GM19452 (cell line): Measurements from ENCODE around the gene FANK1.
"Not testable (repeated sequence)": the region's sequence is repeated elsewhere in the genome, so short reads cannot be mapped to it uniquely, and the experiment has no call there.

Experiments used
- ATAC-seq: cut with Tn5 transposase; IDR thresholded peaks from one replicate; pipeline ENCODE4 v1.9.1; 2021; ENCODE audit not compliant: unreplicated experiment

The FANK1 gene

DNA sequence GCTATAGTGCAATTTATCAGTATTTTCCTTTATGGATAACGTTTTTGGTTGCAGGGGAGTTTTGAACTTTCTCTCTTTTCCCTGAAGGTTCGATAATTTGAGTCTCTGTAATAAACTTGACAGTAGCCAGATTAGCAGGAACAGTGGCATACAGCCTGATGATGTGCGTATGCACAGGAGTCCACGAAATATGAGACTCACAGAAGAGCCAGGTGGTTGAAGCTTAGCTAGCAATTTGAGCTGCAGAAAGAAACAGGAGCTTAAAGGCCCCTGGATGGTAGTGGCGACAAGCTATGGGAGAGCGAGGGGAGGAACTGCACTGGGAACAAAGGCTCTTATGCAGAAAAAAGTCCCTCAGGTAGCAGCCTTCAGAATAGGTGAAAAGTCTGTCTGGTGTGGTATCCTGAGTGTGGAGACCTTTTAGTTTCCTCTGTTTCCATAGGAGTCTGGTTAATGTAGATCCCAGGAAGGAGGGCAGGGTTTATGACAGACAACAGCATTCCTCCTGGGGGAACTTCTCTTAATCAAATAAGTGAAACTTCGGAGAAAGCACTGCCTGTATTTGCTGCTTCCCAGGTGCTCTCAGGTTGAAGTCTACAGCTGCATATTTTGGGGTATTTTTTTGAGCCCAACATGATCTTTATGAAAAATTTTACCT, 32.7 kb downstream of the FANK1 start:
- ATAC-seq: no peak

DNA sequence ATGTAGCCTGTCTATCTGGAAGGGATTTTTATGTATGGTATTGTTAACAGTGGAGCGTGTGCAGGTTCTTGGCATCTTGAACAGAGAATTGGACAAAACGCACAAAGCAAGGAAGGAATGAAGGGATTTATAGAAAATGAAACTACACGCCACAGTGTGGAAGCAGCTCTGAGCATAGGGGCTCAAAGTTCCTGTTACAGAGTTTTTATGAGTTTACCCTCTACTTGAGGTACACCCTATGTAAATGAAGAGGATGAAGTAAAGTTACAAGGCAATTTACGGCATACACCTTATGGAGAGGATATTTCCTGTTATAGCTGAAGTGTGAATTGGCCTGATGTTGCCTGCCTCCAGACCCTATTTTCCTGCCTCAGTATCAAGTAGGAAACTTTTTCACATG, 33.3 kb downstream of the FANK1 start:
- no peak for ATAC-seq

DNA sequence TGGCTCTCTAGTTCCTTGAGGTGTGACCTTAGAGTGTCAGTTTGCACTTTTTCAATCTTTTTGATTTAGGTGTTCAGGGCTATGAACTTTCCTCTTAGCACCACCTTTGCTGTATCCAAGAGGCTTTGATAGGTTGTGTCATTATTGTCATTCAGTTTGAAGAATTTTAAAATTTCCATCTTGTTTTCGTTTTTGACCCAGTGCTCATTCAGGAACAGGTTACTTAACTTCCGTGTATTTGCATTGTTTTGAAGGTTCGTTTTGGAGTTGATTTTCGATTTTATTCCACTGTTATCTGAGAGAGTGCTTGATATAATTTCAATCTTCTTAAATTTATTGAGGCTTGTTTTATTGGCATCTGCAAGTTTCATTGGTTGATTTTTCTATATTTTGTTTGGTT, 37.3 kb downstream of the FANK1 start:
- no peak for ATAC-seq

DNA sequence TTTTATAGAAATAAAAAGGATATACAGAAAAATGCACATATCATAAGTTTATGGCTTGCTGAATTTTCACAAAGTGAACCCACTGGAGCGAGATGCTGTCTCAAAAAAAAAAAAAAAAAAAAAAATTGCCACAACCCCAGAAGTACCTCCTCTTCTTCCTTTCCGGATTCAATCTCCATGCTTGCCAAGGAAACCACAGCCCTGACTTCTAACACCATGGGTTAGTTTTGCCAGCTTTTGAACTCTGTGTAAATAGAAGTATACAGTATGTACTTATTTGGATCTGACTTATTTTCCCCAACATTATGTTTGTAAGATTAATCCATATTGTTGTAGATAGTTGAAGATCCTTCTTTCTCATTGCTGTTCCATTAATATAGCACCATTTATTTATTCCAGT, 40.0 kb downstream of the FANK1 start:
- no peak for ATAC-seq

DNA sequence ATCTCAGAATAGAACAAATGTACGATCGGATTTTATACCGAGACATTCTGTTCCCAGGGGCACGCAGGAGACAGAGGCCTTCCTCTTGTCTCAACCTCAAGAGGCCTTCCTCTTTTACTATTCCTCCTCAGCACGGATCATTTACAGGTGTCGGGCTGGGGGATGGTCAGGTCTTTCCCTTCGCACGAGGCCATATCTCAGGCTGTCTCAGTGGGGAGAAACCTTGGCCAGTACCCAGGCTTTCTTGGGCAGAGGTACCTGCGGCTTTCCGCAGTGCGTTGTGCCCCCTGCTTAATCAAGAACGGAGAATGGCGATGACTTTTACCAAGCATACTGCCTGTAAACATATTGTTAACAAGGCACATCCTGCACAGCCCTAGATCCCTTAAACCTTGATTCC, 44.2 kb downstream of the FANK1 start:
- no peak for ATAC-seq

DNA sequence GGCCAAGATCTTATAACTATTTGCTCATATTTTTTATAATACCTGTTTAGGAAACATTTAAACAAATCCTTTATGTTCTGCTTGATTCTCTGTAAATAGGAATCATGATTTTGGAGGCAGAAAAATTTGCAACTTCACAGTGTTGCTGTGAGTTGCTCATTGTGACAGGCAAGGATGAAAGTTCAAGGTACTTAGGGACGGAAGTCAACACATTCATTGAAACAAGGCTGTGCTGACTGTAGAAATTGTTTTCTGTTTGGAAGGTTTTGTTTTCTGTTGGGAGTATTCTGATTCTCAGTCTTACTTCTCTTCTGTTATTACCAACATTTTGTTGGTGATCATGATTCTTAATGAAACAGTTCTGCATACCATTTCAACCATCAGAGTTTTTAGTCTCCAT, 54.9 kb downstream of the FANK1 start:
- ATAC-seq: no peak

DNA sequence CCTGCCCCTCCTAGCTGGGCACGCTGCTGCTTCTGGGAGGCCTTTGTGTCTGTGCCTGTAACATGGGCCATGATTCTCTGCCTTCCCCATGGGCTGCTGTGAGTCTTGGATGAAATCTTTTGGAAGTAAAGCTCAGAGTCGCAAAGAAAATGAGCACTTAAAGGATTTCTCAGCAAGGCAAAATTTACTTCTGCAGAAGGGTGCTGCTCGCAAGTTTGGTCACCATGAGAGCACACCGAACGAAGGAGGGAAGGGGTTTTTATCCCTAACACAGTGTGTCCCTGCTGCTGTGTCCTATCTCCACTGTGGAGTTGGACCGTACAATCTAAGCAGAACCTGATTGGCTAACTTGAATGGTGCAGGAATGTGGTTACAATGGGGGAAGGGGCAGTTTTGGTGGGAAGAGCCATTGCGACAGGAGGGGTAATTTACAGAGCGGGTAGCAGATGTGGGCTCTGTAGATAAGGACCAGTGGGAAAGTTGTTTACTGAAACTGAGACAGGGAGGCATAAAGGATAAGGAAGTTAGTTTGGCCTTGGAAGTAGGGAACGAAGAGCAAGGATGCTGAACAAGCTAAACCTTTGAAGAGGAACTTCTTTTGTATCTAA, 57.5 kb downstream of the FANK1 start:
- no peak for ATAC-seq

DNA sequence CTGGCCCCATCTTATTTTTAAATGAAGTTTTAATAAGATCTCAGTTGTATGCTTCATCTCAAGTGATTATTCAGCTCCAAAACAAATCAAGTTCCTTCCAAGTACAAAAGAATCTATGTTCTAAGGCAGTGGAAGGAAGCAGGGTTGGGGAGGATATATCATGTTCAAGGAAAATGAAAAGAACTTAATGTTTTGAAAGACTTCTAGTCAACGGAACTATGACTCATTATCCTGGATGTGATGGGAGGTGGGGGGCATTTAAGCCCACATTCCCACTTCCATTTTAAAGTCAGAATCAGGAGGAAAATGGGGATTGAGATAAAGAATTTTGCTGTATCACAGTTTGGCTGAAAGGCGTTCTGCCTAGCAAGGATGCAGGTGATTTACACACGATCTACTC, 59.4 kb downstream of the FANK1 start:
- ATAC-seq: no peak

DNA sequence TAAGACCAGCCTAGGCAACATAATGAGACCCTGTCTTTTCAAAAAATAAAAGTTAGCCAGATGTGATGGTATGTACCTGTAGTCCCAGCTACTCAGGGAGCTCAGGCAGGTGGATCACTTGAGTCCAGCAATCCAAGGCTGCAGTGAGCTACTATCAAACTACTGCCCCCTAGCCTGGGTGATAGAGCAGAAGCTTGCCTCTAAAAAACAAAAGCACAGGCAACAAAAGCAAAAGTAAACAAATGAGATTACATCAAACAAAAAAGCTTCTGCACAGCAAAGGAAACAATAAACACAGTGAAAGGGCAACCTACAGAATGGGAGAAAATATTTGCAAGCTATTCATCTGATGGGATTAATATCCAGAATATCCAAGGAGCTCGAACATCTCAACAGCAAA, 65.4 kb downstream of the FANK1 start:
- no peak for ATAC-seq

DNA sequence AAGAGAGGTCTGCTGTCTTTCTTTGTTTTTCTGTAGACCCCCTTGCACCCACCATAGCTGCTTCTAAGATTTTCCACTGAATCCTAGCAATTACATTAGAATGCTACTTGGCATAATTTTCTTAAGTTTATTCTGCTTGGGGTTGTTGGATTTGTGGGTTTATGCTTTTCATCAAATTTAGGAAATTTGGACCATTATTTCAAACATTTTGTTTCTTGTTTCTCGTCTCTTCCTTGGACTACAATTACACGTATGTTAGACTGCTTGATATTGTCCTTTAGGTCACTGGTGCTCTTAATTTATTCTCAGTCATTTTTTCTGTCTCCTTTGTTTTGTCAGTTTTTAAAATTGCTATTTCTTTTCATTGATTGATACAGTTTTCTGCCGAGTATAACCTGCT, 65.8 kb downstream of the FANK1 start:
- ATAC-seq: no peak

DNA sequence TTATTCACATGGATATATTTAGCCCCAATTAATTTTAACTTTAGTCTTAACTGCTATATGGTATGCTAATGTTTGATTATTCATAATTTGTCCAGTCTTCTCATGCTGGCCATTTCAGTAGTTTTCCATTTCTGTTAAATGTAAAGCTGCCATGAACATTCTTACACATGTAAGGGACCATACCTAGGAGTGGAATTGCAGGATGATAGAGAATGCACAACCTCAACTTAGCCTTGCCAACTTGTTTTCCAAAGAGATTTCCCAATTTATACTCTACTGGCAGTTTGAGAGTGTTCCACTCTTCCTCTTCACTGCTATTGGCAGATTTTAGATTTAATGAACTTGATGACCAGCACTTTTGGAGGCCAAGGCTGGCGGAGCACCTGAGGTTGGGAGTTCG, 68.2 kb downstream of the FANK1 start:
- no peak for ATAC-seq

DNA sequence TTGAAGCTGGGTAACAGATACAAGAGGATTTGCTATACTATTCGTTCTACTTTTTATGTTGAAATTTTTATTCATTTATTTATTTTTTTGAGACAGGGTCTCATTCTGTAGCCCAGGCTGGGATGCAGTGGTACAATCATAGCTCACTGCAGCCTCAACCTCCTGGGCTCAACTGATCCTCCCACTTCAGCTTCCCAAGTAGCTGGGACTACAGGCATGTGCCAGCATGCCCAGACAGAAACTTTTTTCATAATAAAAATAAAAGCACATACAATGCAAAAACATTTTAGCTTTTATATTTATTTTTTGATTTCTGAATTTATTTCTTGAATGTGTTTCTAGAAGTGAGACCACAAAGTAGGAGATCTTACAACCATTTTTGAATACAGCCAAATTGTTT, 71.2 kb downstream of the FANK1 start:
- no peak for ATAC-seq

DNA sequence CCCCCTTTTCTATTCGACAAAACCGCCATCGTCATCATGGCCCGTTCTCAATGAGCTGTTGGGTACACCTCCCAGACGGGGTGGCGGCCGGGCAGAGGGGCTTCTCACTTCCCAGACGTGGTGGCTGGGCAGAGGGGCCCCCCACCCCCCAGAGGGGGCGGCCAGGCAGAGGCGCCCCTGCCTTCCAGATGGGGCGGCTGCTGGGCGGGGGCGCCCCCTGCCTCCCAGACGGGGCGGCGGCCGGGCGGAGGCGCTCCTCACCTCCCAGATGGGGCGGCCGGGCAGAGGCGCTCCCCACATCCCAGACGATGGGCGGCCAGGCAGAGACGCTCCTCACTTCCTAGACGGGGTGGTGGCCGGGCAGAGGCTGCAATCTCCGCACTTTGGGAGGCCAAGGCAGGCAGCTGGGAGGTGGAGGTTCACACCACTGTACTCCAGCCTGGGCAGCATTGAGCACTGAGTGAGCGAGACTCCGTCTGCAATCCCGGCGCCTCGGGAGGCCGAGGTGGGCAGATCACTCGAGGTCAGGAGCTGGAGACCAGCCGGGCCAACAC, 73.8 kb downstream of the FANK1 start:
- ATAC-seq: not testable (repeated sequence)

DNA sequence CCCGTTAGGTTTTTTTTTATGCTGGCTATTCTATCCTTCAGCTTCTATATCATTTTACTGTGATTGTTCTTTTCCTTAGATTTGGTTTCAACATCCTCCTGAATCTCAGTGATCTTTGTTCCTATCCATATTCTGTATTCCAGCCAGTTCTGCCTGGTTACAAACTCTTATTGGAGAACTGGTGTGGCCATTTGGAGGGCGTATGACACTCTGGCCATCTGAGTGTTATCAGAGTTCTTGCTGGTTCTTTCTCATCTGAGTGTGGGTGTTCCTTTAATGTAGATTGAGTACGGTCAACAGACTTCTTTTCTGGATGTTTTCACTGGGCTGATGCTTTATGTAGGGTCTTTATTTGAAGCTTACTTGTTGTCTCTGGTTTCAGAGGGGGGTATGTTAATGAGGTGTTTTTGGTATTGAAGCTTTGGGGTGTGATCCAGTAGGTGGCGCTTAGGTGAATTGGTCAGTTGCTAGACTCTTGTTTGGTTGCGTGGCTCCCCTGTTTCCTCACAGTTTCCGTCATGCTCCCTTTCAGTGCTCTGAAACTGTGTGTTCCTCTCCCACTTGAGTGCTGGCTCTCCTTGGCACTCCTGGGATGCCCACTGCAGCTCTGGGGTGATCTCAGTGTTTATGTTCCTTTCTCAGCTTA, 80.7 kb downstream of the FANK1 start:
- ATAC-seq: no peak

DNA sequence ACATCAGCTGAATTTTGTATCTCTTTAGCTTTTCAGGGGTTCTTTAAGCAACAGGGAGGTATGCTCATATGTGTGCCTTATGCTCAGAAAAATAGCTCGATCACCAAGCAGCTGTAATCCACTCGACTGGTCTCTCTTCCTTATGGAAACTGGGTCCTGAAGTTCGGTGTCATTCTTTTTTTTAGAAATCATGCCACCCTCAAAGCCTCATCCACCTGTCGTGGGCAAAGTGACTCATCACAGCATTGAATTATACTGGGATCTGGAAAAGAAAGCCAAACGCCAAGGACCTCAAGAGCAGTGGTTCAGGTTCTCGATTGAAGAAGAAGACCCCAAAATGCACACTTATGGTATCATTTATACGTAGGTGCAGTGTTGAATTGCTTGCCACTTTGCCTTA, 83.6 kb downstream of the FANK1 start:
- no peak for ATAC-seq

DNA sequence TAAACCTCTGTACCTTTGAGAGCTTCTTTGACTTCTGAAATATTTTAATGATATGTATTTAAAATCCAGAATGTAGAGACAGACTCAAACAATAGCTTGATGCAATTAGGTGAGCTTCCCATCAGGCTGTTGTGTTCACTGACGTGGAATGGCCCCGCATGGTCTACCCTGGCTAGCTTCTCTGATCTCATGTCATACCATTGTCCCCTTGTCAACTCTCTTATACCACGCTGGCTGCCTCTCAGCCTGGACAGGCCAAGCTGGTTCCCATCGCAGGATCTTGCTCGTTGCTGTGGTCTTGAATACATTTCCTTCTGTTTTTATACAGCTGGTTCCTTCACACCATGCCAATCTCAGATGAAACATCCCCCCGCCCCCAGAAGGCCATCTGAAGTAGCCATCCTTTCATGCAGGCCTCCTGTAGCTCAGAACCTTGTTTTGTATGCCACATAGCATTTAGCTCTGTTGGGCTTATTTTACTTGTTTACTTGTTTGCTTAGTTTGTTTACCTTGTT, 84.2 kb downstream of the FANK1 start:
- no peak for ATAC-seq

DNA sequence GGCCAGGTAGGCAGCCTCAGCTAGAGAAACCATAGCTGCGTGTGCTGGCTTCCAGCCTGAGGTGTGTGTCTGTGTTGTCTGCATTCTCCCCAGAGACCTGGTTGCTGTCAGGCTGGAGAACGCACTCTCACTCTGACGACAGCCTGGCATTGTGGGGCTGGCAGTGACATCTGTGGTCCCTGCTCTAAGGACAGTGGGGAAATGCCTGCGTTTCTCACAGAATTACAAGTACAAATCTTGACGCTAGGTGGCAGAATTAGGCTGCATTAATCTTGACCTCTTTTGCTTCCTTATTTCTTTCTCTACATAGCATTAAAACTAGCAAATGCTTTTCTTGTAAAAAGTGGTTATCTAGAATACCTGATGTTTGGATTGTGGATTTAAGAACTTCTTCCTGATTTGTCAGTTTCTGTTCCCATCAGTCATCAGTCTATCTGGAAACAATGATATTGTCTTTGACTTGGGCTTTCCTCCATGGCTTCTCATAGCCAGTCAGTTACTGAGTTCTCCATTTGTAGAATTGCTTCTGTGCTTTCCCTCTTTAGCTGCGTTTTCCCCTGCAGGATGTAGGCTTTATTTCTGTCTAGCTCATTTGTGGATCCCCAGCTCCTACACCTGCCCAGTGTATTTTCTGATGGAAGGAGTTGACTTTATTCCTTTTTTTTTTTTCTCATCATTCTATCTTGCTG, 86.0 kb downstream of the FANK1 start:
- ATAC-seq: peak; percentile 84

DNA sequence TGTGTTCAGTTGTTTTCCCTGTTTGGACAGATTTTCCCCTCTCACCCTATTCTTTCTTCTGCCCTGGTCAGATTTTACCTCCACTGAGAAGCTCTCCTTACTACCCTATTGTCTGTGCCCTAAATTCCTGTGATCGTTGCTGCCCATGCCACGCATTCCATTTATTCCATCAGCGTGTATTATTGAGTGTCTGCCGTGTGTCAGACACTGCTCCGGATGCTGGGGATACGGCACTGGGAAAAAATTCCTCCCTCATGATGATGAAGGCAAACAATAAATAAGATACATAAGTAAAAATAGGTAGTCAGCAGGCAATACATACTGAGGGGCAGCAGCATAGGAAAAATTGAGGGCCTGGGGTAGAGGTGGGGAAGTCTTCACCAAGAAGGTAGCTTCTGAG, 86.8 kb downstream of the FANK1 start:
- ATAC-seq: no peak

DNA sequence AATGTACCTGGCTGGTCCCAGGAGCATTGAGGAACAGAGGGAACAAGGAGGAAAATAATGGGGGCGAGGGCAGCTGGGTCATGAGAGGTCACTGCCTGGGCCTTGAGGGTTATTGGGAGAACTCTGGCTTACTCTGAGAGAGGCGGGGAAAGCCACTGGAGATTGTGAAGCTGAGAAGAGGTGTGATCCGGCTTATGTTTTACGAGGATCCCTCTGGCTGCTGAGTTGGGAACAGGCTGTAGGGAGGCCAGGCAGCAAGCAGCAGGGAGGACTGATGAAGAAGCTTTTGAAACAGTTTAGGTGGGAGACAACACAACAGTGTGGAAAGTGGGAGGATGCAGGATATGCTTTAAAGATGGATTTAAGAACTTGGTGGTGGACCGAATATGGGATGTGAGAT, 87.3 kb downstream of the FANK1 start:
- no peak for ATAC-seq

DNA sequence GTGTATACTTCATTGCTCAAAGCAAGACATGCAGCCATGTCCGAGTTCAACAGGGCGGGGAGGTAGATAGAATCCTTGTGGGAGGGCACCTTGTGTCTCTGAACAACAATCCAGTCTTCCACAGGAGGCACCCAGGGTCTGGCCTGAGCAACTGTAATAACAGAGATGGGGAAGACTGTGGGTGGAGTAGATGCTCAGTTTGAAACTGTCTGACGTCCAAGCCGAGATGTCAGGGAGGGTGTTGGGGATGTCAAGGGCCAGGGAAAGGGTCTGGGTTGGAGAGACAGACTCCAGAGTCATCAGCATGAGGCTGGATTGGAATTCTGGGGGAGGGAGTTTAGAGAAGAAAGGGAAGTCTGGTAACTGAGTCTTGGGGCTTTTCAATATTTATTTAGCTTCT, 88.0 kb downstream of the FANK1 start:
- ATAC-seq: no peak

DNA sequence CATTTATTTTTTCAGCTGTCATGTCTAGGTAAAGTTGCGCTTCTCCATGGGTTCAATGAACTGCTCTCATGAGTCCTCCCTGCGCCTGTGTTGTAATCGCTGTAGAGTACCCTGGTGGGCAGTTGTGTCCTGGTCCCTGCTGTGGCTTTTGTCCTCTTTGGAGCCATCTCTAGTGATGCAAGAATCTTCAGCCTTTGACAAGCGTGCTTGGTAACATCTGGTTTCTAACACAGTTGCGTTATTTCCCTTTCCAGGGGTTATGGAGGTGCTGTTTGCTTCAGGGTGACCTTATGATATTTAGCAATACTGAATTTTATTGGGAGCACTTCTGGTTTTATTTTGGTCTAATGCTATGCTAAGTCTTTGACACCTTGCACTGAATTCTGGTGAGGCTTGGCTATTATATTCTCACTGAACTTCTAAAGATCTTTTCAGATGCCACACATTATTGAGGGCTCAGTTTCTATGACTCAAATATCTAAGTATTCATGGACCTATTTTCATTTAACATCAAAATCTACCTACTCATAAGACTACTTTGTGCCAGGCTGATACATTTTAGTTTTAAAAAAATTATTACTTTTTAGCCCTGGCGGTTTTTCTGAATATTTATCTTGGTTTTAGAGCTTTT, 88.6 kb downstream of the FANK1 start:
- ATAC-seq: no peak
